Right lobe of liver (tissue), 6 donors: Measurements from ENCODE around the gene SYCE1L. TPM values are rescaled to one million over a fixed set of nuclear protein-coding genes. Genes with fewer than 3 reads are reported as not detected.

Experiments
- ATAC-seq, 4 donors: fragments of 200-7000 bp; cut with Tn5 transposase; one replicate each; pipeline ENCODE4 v1.9.1; 2020; ENCODE audit warnings: mild to moderate bottlenecking in 4 of 4, moderate library complexity in 4 of 4
- DNase-seq, 3 donors: peaks; one replicate each; pipeline ENCODE4 v3.0.0-alpha.2; 2020
- H3K27ac ChIP-seq, 3 donors: fragments of 200-600 bp; one replicate each; pipeline ENCODE4 v1.8.0; 2022
- H3K27me3 ChIP-seq, 2 donors: fragments of 200-600 bp; one replicate each; pipeline ENCODE4 v1.8.0; 2022
- H3K36me3 ChIP-seq, 4 donors: fragments of 200-600 bp; sonication (generic) in 1 of 4; one replicate each; pipeline versions ENCODE4 v1.5.1 to v1.8.0; 2017 to 2022; ENCODE audit warnings: control low read depth in 1 of 4
- H3K4me1 ChIP-seq, 4 donors: fragments of 200-600 bp; sonication (generic) in 1 of 4; one replicate each; pipeline versions ENCODE4 v1.5.1 to v1.8.0; 2017 to 2022; ENCODE audit warnings: control low read depth in 1 of 4
- H3K4me3 ChIP-seq, 3 donors: fragments of 200-600 bp; one replicate each; pipeline ENCODE4 v1.8.0; 2022
- H3K9me3 ChIP-seq, 4 donors: fragments of 200-600 bp; sonication (generic) in 1 of 4; one replicate each; pipeline versions ENCODE4 v1.5.1 to v1.8.0; 2017 to 2022; ENCODE audit warnings: control low read depth in 1 of 4
- POLR2A ChIP-seq: fragments of 450-650 bp; IDR thresholded peaks from one replicate; pipeline ENCODE4 v1.6.1; 2017; ENCODE audit warnings: antibody characterized with exemption, mild to moderate bottlenecking
- WGBS: methylation state at CpG from one replicate; pipeline ENCODE4 v1.1.6; 2018; ENCODE audit warnings: low coverage, low lambda C conversion rate; ENCODE audit not compliant: insufficient coverage; ENCODE audit errors: missing lambda C conversion rate; 5-methylcytosine and 5-hydroxymethylcytosine counted together
- intact Hi-C, 2 donors: fragments of 100-400 bp; cut with DNase I; formaldehyde crosslinking; loops; one replicate each; pipeline versions ENCODE4 v1.11.2 to v1.14.1; 2022
- total RNA-seq, 6 experiments: library from RNA; depleted of rRNA in 2 of 6; stranded (reverse); fragments of >200 nt in 2 of 6; fragmentation: NEBNext Ultra II Directional in 3 of 6; extraction: Animal tissue kit (Norgen Biotek cat#: 25700) in 3 of 6; gene quantifications; one replicate each; pipeline versions ENCODE4 v1.1.0 to v1.2.4, GENCODE V29; 2016 to 2023
- TF ChIP-seq, protein P1 (sequence below), 4 donors: fragments of 200-600 bp in 3 of 4; fragments of 450-650 bp in 1 of 4; IDR thresholded peaks; one replicate each; pipeline versions ENCODE4 v1.5.1 to v1.8.0; 2016 to 2022; ENCODE audit warnings: antibody characterized with exemption in 4 of 4, mild to moderate bottlenecking in 2 of 4
- donor health status: DM: no; HTN: yes; CAD: no.
- donor health status: DM: no; HTN: no; CAD: no.
- donor health status: DM: no; HTN: no; CAD: no.
- donor health status: DM: no; HTN: yes; CAD: no.
- donor health status: DM: no; HTN: yes; CAD: no.

Gene SYCE1L
- total RNA-seq, 6 experiments from 2014 or later, result 1.1 to 2.2 (median 1.4) TPM; not detected in 1

- ATAC-seq (no peak), DNase-seq (no peak)
- TF ChIP-seq, protein P1, sequence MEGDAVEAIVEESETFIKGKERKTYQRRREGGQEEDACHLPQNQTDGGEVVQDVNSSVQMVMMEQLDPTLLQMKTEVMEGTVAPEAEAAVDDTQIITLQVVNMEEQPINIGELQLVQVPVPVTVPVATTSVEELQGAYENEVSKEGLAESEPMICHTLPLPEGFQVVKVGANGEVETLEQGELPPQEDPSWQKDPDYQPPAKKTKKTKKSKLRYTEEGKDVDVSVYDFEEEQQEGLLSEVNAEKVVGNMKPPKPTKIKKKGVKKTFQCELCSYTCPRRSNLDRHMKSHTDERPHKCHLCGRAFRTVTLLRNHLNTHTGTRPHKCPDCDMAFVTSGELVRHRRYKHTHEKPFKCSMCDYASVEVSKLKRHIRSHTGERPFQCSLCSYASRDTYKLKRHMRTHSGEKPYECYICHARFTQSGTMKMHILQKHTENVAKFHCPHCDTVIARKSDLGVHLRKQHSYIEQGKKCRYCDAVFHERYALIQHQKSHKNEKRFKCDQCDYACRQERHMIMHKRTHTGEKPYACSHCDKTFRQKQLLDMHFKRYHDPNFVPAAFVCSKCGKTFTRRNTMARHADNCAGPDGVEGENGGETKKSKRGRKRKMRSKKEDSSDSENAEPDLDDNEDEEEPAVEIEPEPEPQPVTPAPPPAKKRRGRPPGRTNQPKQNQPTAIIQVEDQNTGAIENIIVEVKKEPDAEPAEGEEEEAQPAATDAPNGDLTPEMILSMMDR (IDR thresholded peaks at IDR 0.05), result no peak
- no peak for TF ChIP-seq POLR2A
- no peak overlapping the region for H3K27ac ChIP-seq
- intact Hi-C loops, result no loop called here
- H3K27me3 ChIP-seq, result no peaks in the 10 kb centered on the region
- no peak overlapping the region for H3K4me3 ChIP-seq
- no peaks in the 10 kb centered on the region for H3K9me3 ChIP-seq
- H3K4me1 ChIP-seq, result peaks cover 0 to 3% (median 0%) of the 10 kb centered on the region in 4 donors
- 94% methylated on average over 3 of the region's 3 CpGs for WGBS
- H3K36me3 ChIP-seq, result no peaks in the 10 kb centered on the region
Observed at GRCh38 chr16:77219437-77219836, 20.2 kb downstream of the SYCE1L start.

DNA sequence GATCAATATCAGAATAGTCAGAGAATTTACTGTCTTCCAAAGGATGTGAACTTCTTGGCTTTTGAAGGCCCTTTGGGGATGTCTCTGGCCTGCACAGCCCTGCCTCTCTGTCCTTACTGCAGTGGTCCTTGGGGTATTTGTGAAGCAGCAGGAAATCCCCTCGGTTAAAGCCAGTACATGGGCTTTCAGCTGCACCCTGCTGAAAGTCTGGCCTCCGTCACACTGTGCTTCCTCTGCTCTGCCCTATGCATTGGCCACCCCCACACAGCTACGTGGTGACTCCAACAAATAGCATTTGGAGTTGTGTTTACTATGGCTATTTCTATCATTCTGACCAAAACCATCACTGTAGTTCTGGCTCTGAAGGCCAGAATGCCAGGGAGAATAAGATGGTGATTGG, 21.2 kb downstream of the SYCE1L start:
- TF ChIP-seq POLR2A, result no peak
- Histone ChIP-seq H3K27me3 (no peaks in the 10 kb centered on the region), H3K4me1 (peaks cover 0 to 3% (median 0%) of the 10 kb centered on the region in 4 donors), H3K27ac (no peak overlapping the region), H3K9me3 (no peaks in the 10 kb centered on the region), H3K36me3 (no peaks in the 10 kb centered on the region), H3K4me3 (no peak overlapping the region)
- intact Hi-C loops, result no loop called here
- no peak for ATAC-seq
- no peak for DNase-seq
- WGBS, result 40% methylated on average over 1 of the region's 3 CpGs

GRCh38 chr16:77221482-77221881, 22.3 kb downstream of the SYCE1L start:
- 77% methylated on average over 4 of the region's 4 CpGs for WGBS
- intact Hi-C loops, result no loop called here

DNA sequence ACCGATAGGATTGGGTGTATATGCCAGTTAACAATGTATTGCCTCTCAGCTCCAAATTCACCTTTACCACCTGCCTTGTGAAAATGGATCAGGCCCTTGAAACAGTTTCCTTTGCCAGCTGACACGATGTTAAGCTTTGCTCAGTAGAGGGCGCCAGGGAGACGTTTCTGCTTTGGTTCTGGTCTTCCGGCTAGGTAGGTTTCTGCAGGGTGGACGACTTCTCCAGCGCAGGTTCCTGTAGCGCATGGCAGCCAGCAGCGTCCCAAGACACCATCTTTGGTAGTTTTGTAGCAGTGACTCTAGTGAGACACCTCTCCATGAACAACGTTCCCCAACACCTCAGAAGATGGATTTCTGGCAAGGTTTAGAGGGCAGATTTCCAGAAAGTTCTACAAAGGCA, 24.0 kb downstream of the SYCE1L start:
- ATAC-seq, result no peak
- intact Hi-C loops, result no loop called here
- TF ChIP-seq POLR2A, result no peak
- TF ChIP-seq, protein P1 (IDR thresholded peaks at IDR 0.05), result peak in 1 of 4 donors; percentile 17
- H3K9me3 ChIP-seq, result no peaks in the 10 kb centered on the region
- H3K27me3 ChIP-seq, result no peaks in the 10 kb centered on the region
- no peak for DNase-seq
- WGBS, result 46% methylated on average over 3 of the region's 10 CpGs
- peaks cover 0 to 3% (median 0%) of the 10 kb centered on the region in 4 donors for H3K4me1 ChIP-seq
- H3K36me3 ChIP-seq, result no peaks in the 10 kb centered on the region
- H3K27ac ChIP-seq, result no peak overlapping the region
- no peak overlapping the region for H3K4me3 ChIP-seq

More at GRCh38 chr16:77221482-77221881, 22.3 kb downstream of the SYCE1L start:
- ATAC-seq, result peak in 1 of 4 donors; percentile 11
- Histone ChIP-seq H3K4me3 (no peak overlapping the region), H3K27ac (no peak overlapping the region), H3K36me3 (no peaks in the 10 kb centered on the region), H3K9me3 (no peaks in the 10 kb centered on the region), H3K4me1 (peaks cover 0 to 3% (median 0%) of the 10 kb centered on the region in 4 donors), H3K27me3 (no peaks in the 10 kb centered on the region)
- TF ChIP-seq POLR2A, result no peak
- TF ChIP-seq, protein P1 (IDR thresholded peaks at IDR 0.05), result no peak
- DNase-seq, result no peak

GRCh38 chr16:77225182-77225581, 26.0 kb downstream of the SYCE1L start:
- H3K9me3 ChIP-seq, result no peaks in the 10 kb centered on the region
- no peaks in the 10 kb centered on the region for H3K36me3 ChIP-seq
- intact Hi-C loops, result no loop called here
- 75% methylated on average over 2 of the region's 3 CpGs for WGBS
- TF ChIP-seq POLR2A, result no peak
- TF ChIP-seq, protein P1 (IDR thresholded peaks at IDR 0.05), result no peak
- no peak for DNase-seq
- H3K4me3 ChIP-seq, result no peak overlapping the region
- no peak for ATAC-seq
- no peaks in the 10 kb centered on the region for H3K4me1 ChIP-seq
- no peaks in the 10 kb centered on the region for H3K27me3 ChIP-seq
- no peak overlapping the region for H3K27ac ChIP-seq
